HG03064 (cell line): ENCODE measurements around the gene PPP2R3A.
"Not testable (repeated sequence)": the region's sequence is repeated elsewhere in the genome, so short reads cannot be mapped to it uniquely, and the experiment has no call there.

Source experiments
- ATAC-seq: cut with Tn5 transposase; IDR thresholded peaks from one replicate; pipeline ENCODE4 v1.9.1; 2021; ENCODE audit warnings: low read depth; ENCODE audit not compliant: unreplicated experiment

The PPP2R3A gene

DNA sequence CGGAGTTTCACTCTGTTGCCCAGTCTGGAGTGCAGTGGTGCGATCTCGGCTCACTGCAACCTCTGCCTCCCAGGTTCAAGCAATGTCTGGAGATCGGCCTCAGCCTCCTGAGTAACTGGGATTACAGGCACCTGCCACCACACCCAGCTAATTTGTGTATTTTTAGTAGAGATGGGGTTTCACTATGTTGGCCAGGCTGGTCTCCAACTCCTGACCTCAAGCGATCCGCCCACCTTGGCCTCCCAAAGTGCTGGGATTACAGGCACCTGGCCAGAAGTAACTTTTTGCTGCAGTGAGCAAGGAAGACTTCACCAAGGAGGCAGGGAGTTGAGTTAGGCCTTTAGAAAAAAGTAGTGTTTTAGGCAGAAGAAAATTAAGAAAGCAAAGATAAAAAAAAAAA is 226.7 kb downstream of the PPP2R3A start:
- ATAC-seq, result not testable (repeated sequence)

DNA sequence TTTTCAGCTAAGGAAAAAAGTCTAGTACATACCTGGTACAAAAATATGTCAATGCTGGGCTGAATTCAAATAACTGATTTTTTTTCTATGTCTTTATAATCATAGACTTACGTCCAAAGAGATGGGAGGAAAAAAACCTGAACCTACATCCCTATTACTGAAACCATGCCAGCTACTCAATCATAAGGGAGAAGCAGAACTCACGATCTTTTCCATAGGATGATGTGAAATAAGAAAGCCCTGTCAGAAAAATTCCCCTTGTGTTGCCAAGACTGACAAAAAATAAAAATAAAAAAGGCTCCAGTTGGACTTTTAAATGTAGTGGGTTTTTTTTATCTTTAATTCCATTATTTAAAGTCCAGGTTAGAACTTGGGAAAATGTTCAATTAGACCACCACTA is 227.3 kb downstream of the PPP2R3A start:
- ATAC-seq, result no peak

DNA sequence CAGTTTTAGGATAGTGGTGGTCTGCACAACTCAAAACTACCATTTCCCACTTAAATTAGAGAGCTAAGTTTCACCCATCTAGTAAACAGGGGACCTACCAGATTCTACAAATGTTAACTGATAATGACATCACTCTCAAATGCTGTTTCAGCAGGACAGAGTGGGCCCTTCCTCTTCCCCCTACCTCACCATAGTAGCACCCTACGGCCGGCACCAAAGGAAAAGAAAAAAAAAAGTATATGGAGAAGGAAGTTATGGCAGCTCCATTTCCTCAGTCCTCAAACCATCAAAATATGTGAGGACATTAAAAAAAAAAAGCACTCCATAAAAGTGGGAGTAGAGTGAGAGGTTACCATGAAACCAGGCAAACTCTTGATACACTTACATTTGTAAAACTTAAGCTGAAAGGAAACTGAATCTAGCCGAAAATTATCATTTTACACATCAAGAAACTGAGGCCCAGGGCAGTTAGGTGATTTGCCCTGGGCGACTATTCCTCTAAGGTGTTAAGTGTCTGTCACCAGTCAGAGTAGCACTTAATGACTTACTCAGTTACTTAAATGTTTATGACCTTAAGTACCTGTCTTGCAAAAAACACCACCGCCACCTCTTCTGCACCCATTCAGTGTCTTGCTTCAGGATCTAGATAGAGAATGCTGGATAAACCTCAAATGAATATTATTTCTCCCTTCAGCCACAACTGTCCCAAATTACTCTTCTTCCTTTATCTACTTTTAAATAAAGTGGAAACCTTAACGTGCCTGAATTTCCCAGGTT is 227.9 kb downstream of the PPP2R3A start:
- no peak for ATAC-seq

DNA sequence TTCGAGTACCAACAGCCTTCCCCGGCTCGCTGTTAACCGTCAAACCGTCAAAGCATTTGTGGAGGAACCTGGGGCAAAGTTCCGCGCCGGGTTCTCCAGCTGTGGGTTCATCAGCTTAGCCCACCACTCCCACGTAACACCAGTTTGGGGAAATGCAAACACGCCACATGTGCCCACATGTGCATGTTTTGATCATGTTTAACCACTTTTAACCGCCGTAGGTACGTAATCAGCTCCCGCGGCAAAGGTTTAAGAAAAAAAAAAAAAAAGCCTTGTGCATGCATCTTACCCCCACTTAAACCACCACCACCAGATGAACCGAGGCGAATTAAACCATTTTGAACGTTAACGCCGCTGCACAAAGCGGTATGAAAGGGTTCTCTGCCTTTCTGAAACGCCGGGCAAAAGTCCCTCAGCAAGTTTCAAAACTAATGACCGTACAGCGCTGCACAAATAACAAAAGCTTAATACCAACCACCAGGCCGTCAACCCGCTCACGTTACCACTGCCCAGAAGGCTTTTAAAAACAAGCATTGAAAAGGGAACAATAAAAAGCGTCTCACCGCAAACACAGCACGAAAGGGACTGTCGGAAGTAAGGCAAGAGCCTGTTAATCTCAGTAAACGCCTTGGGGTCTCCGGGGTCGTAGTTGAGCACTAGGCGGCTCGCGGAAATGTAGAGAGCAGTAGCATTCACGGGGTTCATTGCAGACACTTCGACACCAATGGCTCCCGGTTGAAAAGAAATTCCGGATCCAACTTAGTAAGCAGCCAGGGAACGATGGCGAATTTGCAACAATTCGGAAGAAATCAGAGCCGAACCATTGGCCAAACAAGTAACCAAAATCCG is 229.1 kb downstream of the PPP2R3A start:
- ATAC-seq, result no peak

DNA sequence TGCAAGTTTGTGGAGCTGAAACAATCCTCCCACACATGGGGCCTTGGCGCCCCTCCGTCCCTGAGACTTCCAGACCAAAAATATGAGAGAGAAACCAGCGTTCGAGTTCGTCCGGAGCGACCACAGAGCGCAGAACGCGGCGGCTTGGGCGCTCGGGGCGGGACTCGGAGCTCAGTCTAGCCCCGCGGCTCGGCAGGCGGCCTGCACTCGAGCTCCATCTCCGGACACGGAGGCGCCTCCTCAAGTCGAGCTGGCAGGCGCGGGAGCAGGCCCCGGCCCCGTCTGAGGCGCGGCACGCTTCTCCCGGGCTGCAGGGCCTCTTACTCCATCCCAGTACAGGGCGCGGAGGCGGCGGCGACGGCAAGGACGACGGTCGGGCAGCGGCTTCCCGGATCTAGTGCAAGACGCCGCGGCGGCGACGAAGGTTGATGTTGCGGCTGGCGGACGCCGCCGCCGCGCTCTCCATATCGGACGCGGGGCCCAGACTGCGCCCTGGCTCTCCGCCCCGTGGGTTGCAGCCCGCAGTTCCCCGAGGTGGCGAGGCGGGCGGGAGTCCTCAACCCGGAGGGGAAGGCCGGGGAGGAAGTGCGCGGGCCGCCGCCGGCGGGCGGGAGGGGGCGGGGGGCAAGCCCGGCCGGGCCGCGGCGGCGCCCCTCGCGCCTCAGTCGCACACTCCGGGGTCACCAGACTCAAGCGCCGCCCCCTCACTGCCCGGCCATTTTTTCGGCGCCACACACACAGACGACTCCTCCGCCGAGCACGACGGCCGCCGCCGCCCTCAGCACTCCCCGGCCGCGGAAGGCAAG is 229.9 kb downstream of the PPP2R3A start:
- ATAC-seq, result peak; percentile 37

DNA sequence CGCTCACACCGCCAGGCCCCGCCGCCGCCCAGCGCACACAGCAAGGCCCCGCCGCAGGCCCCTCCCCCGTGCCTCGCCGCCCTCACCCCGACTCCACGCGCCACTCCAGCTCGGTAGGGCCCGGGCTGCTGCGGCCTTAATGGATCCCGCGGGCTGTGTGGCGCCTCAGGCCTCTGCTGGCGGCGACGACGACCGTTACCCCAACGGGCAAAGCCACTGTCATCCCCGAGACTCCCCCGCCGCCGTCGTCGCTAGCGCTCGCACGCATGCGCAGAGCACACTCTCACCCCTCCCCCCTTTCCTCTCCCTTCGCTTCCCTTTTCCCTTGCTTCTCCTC is 230.5 kb downstream of the PPP2R3A start, which contains the start of gene MSL2:
MSL2 (minus strand) TSS at position 272 of the 337 bp plus-strand sequence. CDS start 1,222 bp downstream, outside the sequence.
- ATAC-seq, result no peak

DNA sequence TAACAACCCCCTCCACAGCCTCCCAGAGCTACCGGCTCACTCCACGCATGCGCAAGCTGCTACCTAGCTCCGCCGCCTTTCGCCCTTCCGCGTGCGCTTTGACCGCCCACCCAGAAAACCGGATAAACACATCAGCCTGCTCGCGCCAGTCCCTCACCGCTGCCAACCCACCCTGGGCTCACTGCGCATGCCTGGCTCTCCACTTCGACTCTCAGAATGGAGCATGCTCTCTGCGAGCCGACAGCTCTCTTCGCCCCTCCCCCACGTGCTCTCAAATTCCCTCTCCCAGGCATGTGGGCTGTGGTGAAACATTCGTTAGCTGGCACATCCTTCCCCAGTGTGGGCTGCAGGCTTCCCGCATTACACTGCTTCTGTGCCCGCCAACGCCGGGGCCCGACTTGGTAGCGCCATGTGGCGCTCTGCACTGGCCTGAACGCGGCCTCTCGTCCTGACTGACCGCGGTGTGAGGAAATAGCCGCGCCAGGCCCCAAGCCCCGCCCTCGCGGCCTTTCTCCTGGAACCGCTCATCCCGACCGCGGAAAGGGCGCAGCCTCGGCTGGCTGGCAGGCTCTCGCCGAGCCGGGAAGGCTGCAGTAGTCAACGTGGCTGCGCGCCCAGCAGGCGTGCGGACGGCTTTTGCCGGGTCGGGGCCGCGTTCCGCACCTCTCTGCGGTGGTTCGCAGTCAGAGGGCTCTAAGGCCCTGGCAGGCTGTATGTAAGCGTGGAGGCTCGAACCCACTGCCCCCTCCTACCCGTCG is 231.1 kb downstream of the PPP2R3A start:
- peak; percentile 52 for ATAC-seq

DNA sequence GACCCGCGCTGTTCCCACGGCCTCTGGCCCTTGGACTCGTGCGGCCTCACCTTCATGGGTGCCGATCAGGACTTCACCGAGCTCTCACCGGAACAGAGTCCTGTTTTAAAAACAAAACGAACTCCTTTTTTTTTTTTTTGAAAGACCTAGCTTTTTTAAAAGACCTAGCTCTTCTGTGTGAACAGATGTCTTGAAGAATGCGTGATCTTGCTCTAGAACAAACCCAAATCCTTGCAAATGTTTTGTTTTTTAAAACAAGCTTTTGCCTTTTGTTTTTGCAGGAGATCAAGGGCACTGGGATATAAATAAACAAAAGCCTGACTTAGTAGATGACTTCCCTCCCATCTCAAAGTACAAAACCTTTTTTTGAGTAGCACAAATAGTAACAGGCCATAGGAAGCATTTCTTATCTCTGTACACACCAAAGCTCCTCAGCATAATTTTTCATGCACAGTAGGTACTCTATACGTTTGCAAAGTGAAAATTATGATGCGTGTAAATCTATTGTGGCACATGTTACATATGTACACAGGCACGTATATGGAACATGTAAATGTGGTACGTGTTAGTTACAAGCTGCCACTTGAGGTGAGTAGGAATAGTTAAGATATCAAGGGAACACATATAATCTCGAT is 231.7 kb downstream of the PPP2R3A start:
- ATAC-seq, result no peak
